ENCODE data around the gene ERICH4. TPM values are rescaled to one million over a fixed set of nuclear protein-coding genes. Genes with fewer than 3 reads are reported as not detected.

The ERICH4 gene
- total and polyA plus RNA-seq, 2 experiments from 2014 or later, result not detected

- no peak for TF ChIP-seq ZNF331 (CRISPR knock-in tag; IDR thresholded peaks at IDR 0.05; ENCODE audit: low read depth)
Measured at GRCh38 chr19:41457241-41457640, 14.3 kb downstream of the ERICH4 start (continued).

GRCh38 chr19:41462497-41462896, 19.5 kb downstream of the ERICH4 start:
- Mint-ChIP-seq H3K27me3 (ENCODE audit: insufficient read depth, low read depth, poor library complexity) (no peaks in the 10 kb centered on the region), H3K9me3 (peaks cover 29% of the 10 kb centered on the region), H3K4me1 (no peaks in the 10 kb centered on the region), H3K4me3 (no peak overlapping the region), H3K27ac (no peak overlapping the region), H3K36me3 (ENCODE audit: low read depth) (peaks cover 7% of the 10 kb centered on the region)
- H3F3A ChIP-seq (replicated peaks; ENCODE audit: low read depth), result no peaks in the 10 kb centered on the region
- no peaks in the 10 kb centered on the region for H3K27me3 ChIP-seq (ENCODE audit: insufficient read depth)
- no peaks in the 10 kb centered on the region for H3K79me2 ChIP-seq (replicated peaks; ENCODE audit: insufficient read depth)
- no peak for ATAC-seq
- no peak overlapping the region for H2AFZ ChIP-seq
- H3K9me2 ChIP-seq (ENCODE audit: insufficient read depth), result no peaks in the 10 kb centered on the region
- H3K4me2 ChIP-seq, result no peak overlapping the region
- no peak for TF ChIP-seq REST (IDR thresholded peaks at IDR 0.05; ENCODE audit: unreplicated experiment)
- TF ChIP-seq EZH2phosphoT487 (IDR thresholded peaks at IDR 0.05; ENCODE audit: unreplicated experiment), result no peak
- no peak for TF ChIP-seq ZNF462 (CRISPR knock-in tag; IDR thresholded peaks at IDR 0.05)
- TF ChIP-seq ETS1 (IDR thresholded peaks at IDR 0.05), result no peak
- TF ChIP-seq CREB1 (CRISPR knock-in tag; IDR thresholded peaks at IDR 0.05; ENCODE audit: low read depth), result no peak
- no peak for TF ChIP-seq CTCF (conservative IDR thresholded peaks at IDR 0.05; ENCODE audit: low read depth in 2 of 2)
- no peak for TF ChIP-seq ZNF114 (CRISPR knock-in tag; IDR thresholded peaks at IDR 0.05)
- TF ChIP-seq EZH2 (IDR thresholded peaks at IDR 0.05; ENCODE audit: low read depth, unreplicated experiment), result no peak
- no peak for TF ChIP-seq ZNF331 (CRISPR knock-in tag; IDR thresholded peaks at IDR 0.05; ENCODE audit: low read depth)
- TF ChIP-seq JUNB (IDR thresholded peaks at IDR 0.05; ENCODE audit: unreplicated experiment), result no peak
- TF ChIP-seq NANOG (IDR thresholded peaks at IDR 0.05; ENCODE audit: borderline replicate concordance), result no peak
- no peak for TF ChIP-seq STAT1 (IDR thresholded peaks at IDR 0.05; ENCODE audit: unreplicated experiment)
- no peak for TF ChIP-seq POLR2AphosphoS5 (IDR thresholded peaks at IDR 0.05; ENCODE audit: low read depth)
- H4K20me1 ChIP-seq (replicated peaks; ENCODE audit: insufficient read depth), result no peaks in the 10 kb centered on the region
- H3K36me3 ChIP-seq (ENCODE audit: insufficient read depth), result no peaks in the 10 kb centered on the region
- peak; percentile 59 for DNase-seq (ENCODE audit: low spot score)
- H3K4me1 ChIP-seq (ENCODE audit: insufficient read depth), result no peaks in the 10 kb centered on the region
- H3K4me3 ChIP-seq, result no peak overlapping the region
- H3K27ac ChIP-seq (ENCODE audit: low read depth), result no peak overlapping the region

Measured in GM23338 (cell line).